Endothelial cell of umbilical vein (primary cell): Measurements from ENCODE around the gene ATXN10. TPM values are rescaled to one million over a fixed set of nuclear protein-coding genes. Genes with fewer than 3 reads are reported as not detected.

Experiments
- BruUV-seq: library from RNA; stranded (reverse); fragments of 400-500 nt; replicated peaks from 2 replicates; lab custom pipeline; 2021; lab: Mats Ljungman, UMichigan
- CTCF ChIA-PET: fragments of 300-600, 350-600 bp; sonication (Branson Sonifier 250); formaldehyde crosslinking; loops from one replicate; lab custom pipeline; 2021; ENCODE audit warnings: antibody characterized with exemption, inconsistent platforms; lab: Charles Lee
- POLR2A ChIA-PET: fragments of 300-600, 350-600 bp; sonication (Branson Sonifier 250); formaldehyde crosslinking; loops from one replicate; lab custom pipeline; 2021; ENCODE audit warnings: antibody characterized with exemption, inconsistent platforms; lab: Charles Lee
- DNase-seq: peaks from one replicate; pipeline ENCODE4 v3.0.0-alpha.2; 2011; ENCODE audit warnings: low read depth, low spot score
- FAIRE-seq: peaks from 2 replicates; lab custom pipeline; 2011; peaks lifted over from hg19 to GRCh38; lab: Jason Lieb, UNC
- H2AFZ ChIP-seq: 2 replicates; pipeline ENCODE4 v1.6.0; 2012; ENCODE audit warnings: low read depth, low read length, control low read depth, inconsistent platforms
- H3K27ac ChIP-seq: 2 replicates; pipeline ENCODE4 v1.5.1; 2011; ENCODE audit warnings: low read depth, mild to moderate bottlenecking, control low read depth, low read length, moderate library complexity; ENCODE audit not compliant: insufficient read depth
- H3K27me3 ChIP-seq, 2 experiments: 2 replicates each; pipeline versions ENCODE4 v1.6.0 to v1.6.1; 2011; ENCODE audit warnings: low read length in 2 of 2, mixed read lengths in 1 of 2; ENCODE audit not compliant: control insufficient read depth in 2 of 2, insufficient read depth in 2 of 2
- H3K36me3 ChIP-seq, 2 experiments: 2 replicates in 1 of 2; 3 replicates in 1 of 2; pipeline ENCODE4 v1.5.1; 2011; ENCODE audit warnings: low read length in 2 of 2, mild to moderate bottlenecking in 1 of 2, moderate library complexity in 1 of 2; ENCODE audit not compliant: control insufficient read depth in 2 of 2, insufficient read depth in 2 of 2; ENCODE audit errors: extremely low read depth in 1 of 2
- H3K4me1 ChIP-seq: 3 replicates; pipeline ENCODE4 v1.5.1; 2011; ENCODE audit warnings: mild to moderate bottlenecking, low read length; ENCODE audit not compliant: control insufficient read depth, insufficient read depth; ENCODE audit errors: extremely low read depth
- H3K4me2 ChIP-seq: 2 replicates; pipeline ENCODE4 v1.6.1; 2011; ENCODE audit warnings: low read length, control low read depth, mixed read lengths; ENCODE audit not compliant: insufficient read depth
- H3K4me3 ChIP-seq, 3 experiments: fragments of 200-600 bp in 1 of 3; sonication (generic), shearing (Covaris generic) in 1 of 3; replicated peaks in 1 of 3; 2 replicates each; pipeline ENCODE4 v1.5.1; 2011 to 2016; ENCODE audit warnings: control low read depth in 3 of 3, low read length in 3 of 3, mild to moderate bottlenecking in 2 of 3, inconsistent platforms in 1 of 3, low read depth in 1 of 3, moderate library complexity in 1 of 3; ENCODE audit not compliant: insufficient read depth in 1 of 3
- H3K79me2 ChIP-seq: 2 replicates; pipeline ENCODE4 v1.6.0; 2012; ENCODE audit warnings: low read length, inconsistent platforms; ENCODE audit not compliant: control insufficient read depth, insufficient read depth
- H3K9ac ChIP-seq: replicated peaks from 2 replicates; pipeline ENCODE3; 2011; ENCODE audit warnings: low read length, control low read depth; ENCODE audit not compliant: insufficient read depth; ENCODE audit errors: extremely low read depth
- H3K9me1 ChIP-seq: replicated peaks from 3 replicates; pipeline ENCODE4 v1.6.0; 2011; ENCODE audit warnings: mild to moderate bottlenecking, low read length; ENCODE audit not compliant: control insufficient read depth, insufficient read depth; ENCODE audit errors: extremely low read depth
- H3K9me3 ChIP-seq: replicated peaks from 2 replicates; pipeline ENCODE4 v1.5.1; 2012; ENCODE audit warnings: low read length, inconsistent platforms; ENCODE audit not compliant: control insufficient read depth, insufficient read depth
- H4K20me1 ChIP-seq: replicated peaks from 2 replicates; pipeline ENCODE3; 2011; ENCODE audit warnings: mild to moderate bottlenecking, low read length; ENCODE audit not compliant: control insufficient read depth, insufficient read depth; ENCODE audit errors: extremely low read depth
- EZH2 ChIP-seq: IDR thresholded peaks from 2 replicates; pipeline ENCODE4 v1.6.1; 2012; ENCODE audit warnings: borderline replicate concordance, low read depth, mild to moderate bottlenecking, moderate library complexity, low read length, inconsistent platforms; ENCODE audit not compliant: severe bottlenecking
- FOS ChIP-seq: IDR thresholded peaks from 2 replicates; pipeline ENCODE4 v1.6.1; 2011; ENCODE audit warnings: mild to moderate bottlenecking, low read length, moderate library complexity, borderline replicate concordance; ENCODE audit not compliant: insufficient read depth
- GATA2 ChIP-seq: IDR thresholded peaks from 2 replicates; pipeline ENCODE4 v1.7.0; 2011; ENCODE audit warnings: low read depth, mild to moderate bottlenecking, moderate library complexity, mixed read lengths, low read length; ENCODE audit not compliant: insufficient read length, insufficient read depth
- JUN ChIP-seq: IDR thresholded peaks from 2 replicates; pipeline ENCODE4 v1.6.1; 2011; ENCODE audit warnings: borderline replicate concordance, low read depth; ENCODE audit not compliant: insufficient read length, insufficient read depth
- MYC ChIP-seq: IDR thresholded peaks from one replicate; pipeline ENCODE4 v1.6.1; 2011; ENCODE audit warnings: mild to moderate bottlenecking, low read depth, low read length
- POLR2A ChIP-seq: IDR thresholded peaks from 2 replicates; pipeline ENCODE4 v1.6.1; 2012; ENCODE audit warnings: low read depth, mild to moderate bottlenecking, control low read depth, low read length
- POLR2AphosphoS5 ChIP-seq: IDR thresholded peaks from 2 replicates; pipeline ENCODE4 v1.6.1; 2012; ENCODE audit warnings: low read depth, mild to moderate bottlenecking, control low read depth, low read length, moderate library complexity; ENCODE audit not compliant: insufficient read depth
- dilution Hi-C: fragments of 300-500 bp; cut with MboI; formaldehyde crosslinking; loops from one replicate; pipeline ENCODE4 v1.15.0; 2019; ENCODE audit warnings: low sequenced_read_pairs; ENCODE audit not compliant: extremely low pct_ligation_motif_present
- intact Hi-C: fragments of 100-400 bp; cut with micrococcal nuclease; formaldehyde crosslinking; loops from one replicate; pipeline ENCODE4 v1.10.0; 2022
- polyA plus RNA-seq, 4 experiments: library from polyadenylated mRNA; depleted of rRNA in 3 of 4; stranded (reverse) in 3 of 4; unstranded in 1 of 4; fragments of >200 nt; gene quantifications; 2 replicates each; pipeline versions ENCODE4 v1.2.1 to v1.2.3, GENCODE V29; 2011 to 2012; ENCODE audit warnings: missing spikeins in 1 of 4
- total RNA-seq: library from RNA; stranded (reverse); gene quantifications from 2 replicates; pipeline ENCODE4 v1.2.3, GENCODE V29; 2021
- TF ChIP-seq, protein P1 (sequence below), 2 donors: IDR thresholded peaks; 1 replicate in 1 of 2; 2 replicates in 1 of 2; pipeline ENCODE4 v1.5.1; 2011; ENCODE audit warnings: low read length in 2 of 2, mild to moderate bottlenecking in 2 of 2, moderate library complexity in 2 of 2, control low read depth in 1 of 2, inconsistent platforms in 1 of 2, low read depth in 1 of 2; ENCODE audit not compliant: insufficient read depth in 1 of 2; ENCODE audit errors: extremely low read depth in 1 of 2
- TF ChIP-seq, protein P2 (sequence below): IDR thresholded peaks from 2 replicates; pipeline ENCODE4 v1.6.1; 2011; ENCODE audit not compliant: insufficient read depth, insufficient read length

Gene ATXN10
- total and polyA plus RNA-seq, 2 donors (not counting 3 experiments of a cell fraction or from before 2014, with no cell fraction given), result 73.2 to 91.9 TPM

DNA sequence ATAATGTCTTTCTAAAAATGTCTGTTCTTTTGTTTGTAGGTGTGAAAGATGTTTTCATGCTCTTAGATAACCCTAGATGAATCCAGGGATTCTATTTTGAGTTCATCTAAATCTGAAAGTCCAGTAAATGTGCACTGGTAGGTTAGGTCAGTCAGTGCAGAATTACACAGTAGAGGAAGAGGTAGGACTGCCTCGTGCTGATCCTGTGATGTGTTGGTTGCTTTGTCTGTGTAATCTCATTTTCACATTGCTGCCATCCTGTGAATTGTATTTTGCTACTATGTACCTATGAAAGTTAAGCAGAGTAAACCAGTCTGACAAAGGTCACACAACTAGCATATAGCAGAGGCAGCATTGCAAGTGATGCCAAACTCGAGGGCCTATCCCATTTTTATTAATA is 36.5 kb downstream of the ATXN10 start:
- Histone ChIP-seq H3K4me1 (peaks cover 14% of the 10 kb centered on the region), H3K4me2 (no peak overlapping the region), H3K4me3 (no peak overlapping the region), H3K9me3 (no peaks in the 10 kb centered on the region), H3K79me2 (peaks cover 28% of the 10 kb centered on the region), H3K9me1 (no peaks in the 10 kb centered on the region), H3K36me3 (peaks cover 2 to 5% of the 10 kb centered on the region in 2 experiments), H3K27me3 (no peaks in the 10 kb centered on the region), H4K20me1 (peaks cover 12% of the 10 kb centered on the region), H3K27ac (no peak overlapping the region), H2AFZ (no peak overlapping the region), H3K9ac (no peak overlapping the region)
- ChIA-PET CTCF (no interaction called here), POLR2A (no interaction called here)
- no TSS peak for BruUV-seq
- FAIRE-seq (no peak), DNase-seq (no peak)
- TF ChIP-seq POLR2AphosphoS5 (no peak), JUN (no peak), GATA2 (no peak), FOS (no peak), EZH2 (no peak), MYC (no peak), POLR2A (no peak)
- TF ChIP-seq, protein P1, sequence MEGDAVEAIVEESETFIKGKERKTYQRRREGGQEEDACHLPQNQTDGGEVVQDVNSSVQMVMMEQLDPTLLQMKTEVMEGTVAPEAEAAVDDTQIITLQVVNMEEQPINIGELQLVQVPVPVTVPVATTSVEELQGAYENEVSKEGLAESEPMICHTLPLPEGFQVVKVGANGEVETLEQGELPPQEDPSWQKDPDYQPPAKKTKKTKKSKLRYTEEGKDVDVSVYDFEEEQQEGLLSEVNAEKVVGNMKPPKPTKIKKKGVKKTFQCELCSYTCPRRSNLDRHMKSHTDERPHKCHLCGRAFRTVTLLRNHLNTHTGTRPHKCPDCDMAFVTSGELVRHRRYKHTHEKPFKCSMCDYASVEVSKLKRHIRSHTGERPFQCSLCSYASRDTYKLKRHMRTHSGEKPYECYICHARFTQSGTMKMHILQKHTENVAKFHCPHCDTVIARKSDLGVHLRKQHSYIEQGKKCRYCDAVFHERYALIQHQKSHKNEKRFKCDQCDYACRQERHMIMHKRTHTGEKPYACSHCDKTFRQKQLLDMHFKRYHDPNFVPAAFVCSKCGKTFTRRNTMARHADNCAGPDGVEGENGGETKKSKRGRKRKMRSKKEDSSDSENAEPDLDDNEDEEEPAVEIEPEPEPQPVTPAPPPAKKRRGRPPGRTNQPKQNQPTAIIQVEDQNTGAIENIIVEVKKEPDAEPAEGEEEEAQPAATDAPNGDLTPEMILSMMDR (IDR thresholded peaks at IDR 0.05; ENCODE audit: extremely low read depth in 1 of 2, insufficient read depth in 1 of 2, low read depth in 1 of 2, low read length in 2 of 2), result no peak
- TF ChIP-seq, protein P2, sequence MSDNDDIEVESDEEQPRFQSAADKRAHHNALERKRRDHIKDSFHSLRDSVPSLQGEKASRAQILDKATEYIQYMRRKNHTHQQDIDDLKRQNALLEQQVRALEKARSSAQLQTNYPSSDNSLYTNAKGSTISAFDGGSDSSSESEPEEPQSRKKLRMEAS, result no peak
- intact Hi-C loops (no loop called here), dilution Hi-C loops (no loop called here)
